ENCODE measurements around the gene CHRNA7.

The CHRNA7 gene

DNA sequence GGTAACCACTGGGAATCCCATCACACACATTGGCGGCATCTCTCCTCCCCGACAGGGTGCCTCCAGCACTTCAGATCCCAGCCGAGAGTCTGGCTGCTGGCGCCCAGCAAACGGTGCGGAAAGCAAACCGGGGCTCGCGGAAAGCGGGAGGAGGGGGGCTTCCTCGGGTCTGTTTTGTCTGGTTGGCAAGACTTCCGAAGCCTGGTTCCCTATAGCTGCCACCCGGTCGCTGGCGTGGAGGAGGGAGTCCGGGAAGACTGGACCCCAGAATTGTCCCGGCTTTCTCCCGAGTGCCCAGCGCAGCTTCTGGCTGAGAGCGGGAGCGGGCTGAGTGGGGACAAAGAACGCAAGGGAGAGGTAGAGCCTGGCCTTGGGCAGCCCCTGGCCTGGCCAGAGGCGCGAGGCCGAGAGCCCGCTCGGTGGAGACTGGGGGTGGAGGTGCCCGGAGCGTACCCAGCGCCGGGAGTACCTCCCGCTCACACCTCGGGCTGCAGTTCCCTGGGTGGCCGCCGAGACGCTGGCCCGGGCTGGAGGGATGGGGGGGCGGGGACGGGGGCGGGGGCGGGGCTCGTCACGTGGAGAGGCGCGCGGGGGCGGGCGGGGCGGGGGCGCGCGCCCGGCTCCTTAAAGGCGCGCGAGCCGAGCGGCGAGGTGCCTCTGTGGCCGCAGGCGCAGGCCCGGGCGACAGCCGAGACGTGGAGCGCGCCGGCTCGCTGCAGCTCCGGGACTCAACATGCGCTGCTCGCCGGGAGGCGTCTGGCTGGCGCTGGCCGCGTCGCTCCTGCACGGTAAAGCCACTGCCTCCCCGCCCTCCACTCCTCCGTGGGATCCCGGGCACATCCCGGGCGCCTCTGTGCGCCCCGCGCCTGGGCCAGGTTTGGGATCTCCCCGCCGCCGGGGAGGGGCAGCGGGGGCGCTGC is at the start of gene CHRNA7:
TSS of gene CHRNA7 (plus strand) at position 654 of the 920 bp plus-strand sequence. CDS start at position 734, 80 bp downstream.
- no peak for DNase-seq (ENCODE audit: extremely low read depth in 1 of 2, low read depth in 1 of 2)

DNA sequence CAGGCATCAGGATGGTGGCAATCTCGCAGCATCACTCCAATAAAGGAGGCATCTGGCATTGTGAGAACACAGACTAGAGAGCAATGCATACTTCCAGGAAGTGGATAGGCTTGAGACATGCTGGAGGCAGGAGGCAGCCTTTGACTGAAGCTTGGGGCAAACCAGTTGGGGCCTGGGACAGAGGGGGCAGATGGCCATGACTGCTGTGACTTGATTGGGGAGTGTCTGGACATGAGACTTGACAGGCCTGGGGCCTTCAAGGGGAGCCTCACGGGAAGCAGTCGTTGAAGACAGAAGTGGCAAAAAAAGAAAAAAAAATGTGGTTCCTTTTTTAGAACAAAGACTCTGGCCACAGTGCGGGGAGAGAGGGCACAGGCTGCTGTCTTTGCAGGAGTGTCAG is 44.7 kb upstream of the CHRNA7 start:
- DNase-seq (ENCODE audit: extremely low read depth in 1 of 2, low read depth in 1 of 2): no peak

- no peak for DNase-seq (ENCODE audit: extremely low read depth in 1 of 2, low read depth in 1 of 2)
Observed at GRCh38 chr15:31993062-31993461, 37.3 kb upstream of the CHRNA7 start.

DNA sequence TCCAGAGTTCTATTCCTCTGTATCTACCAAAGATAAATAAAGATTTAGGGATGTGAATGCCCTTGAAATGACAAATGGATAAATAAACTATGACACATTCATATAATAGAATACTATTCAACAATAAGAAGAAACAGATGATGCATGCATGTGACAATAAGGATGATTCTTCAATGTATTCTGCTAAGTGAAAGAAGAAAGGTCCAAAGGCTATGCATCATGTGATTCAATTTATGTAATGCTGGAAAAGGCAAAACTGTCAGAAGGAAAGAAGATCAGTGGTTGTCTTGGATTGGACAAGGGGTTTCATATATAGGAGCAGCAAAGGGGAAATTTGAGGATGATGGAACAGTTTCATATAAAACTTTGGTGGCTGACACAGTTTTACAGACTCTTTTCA is 32.6 kb upstream of the CHRNA7 start:
- DNase-seq (ENCODE audit: extremely low read depth in 1 of 2, low read depth in 1 of 2): no peak

- DNase-seq (ENCODE audit: extremely low read depth in 1 of 2, low read depth in 1 of 2): no peak
Observed at GRCh38 chr15:32003558-32003957, 26.8 kb upstream of the CHRNA7 start.

DNA sequence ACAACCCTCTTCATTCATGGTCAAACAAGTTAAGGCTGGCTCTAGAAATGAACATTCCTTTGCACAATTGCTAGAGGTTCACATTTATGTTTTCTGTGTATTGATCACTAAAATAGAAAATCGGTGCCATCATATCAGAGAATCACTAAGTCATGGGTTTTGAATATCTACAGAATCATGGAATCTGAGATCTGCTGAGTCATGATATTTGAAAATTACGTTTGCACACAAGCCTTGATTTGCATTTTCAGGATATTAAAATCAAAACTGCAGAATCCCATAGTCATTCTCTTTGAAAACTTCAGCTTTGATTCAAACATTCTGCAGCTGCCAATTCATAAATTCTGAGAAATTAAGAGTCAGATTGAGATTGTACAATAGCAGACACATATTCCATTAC is 26.1 kb upstream of the CHRNA7 start:
- no peak for DNase-seq (ENCODE audit: extremely low read depth in 1 of 2, low read depth in 1 of 2)

DNA sequence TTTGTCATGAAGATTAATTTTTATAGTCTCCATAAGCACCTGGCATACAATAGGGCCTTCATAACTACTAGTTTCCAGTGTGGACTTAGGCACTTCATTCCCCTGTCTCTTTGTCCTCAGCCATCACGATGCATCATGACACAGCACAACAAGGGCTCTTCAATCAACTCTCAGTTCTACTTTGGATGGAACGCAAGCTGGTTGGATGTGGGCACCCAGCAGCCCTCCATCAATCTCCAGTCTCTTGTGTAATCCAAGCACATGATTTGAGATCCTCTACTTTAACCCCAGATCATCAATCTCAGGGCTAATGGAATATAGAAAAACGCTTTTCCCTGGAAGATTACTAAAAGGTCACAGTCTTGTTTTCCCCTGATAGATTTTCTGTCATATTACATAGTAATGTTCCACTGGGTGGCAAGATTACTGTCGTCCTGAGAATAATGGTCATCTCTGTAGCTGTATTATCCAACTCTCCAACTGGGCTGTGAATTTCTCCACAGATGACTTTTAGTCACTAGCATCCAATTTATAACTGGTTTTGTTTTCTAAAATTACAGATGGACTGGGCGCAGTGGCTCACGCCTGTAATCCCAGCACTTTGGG is 22.9 kb upstream of the CHRNA7 start:
- no peak for DNase-seq (ENCODE audit: extremely low read depth in 1 of 2, low read depth in 1 of 2)

GRCh38 chr15:32014953-32015352 is 15.4 kb upstream of the CHRNA7 start:
- no peak for DNase-seq (ENCODE audit: extremely low read depth in 1 of 2, low read depth in 1 of 2)

DNA sequence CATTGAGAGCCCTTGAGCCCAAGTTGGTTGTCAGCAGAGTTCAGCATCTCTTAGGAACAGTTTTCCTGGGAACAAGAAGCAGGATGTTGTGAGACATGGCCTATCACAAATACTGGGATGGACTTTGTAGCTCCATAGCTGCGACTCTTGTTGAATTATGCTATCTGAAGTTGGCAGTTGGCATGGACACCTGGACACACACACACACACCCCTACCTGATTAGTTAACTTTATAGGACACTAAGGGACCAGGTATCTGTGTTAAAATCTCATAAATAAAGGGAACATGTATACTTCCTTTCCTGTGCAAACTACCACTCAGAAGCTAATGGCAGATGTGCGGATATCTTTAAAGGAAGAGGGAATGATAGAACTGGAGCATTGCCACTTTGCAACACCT is 10.2 kb upstream of the CHRNA7 start:
- no peak for DNase-seq (ENCODE audit: extremely low read depth in 1 of 2, low read depth in 1 of 2)

DNA sequence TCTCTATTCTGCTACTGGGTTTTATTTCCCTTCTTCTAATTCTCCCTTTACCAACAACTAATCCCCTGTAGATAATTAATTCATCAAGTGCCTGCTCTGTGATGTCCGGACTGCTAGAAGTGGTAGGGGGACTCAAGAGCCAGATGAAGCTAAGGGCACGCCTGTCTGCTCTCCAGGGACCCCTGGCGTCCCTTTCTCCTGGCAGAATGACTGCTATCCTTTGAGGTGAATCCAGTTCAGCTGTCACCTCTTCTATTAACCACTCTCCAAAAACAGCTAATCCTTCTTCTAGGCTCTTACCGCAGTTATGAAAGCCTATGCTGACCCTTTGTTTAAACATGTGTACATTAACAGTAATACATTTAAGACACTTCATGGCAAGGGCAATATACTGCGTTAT is 1.4 kb upstream of the CHRNA7 start:
- no peak for DNase-seq (ENCODE audit: extremely low read depth in 1 of 2, low read depth in 1 of 2)

GRCh38 chr15:32029409-32029861 is 880 bp upstream of the CHRNA7 start:
- DNase-seq (ENCODE audit: extremely low read depth in 1 of 2, low read depth in 1 of 2): no peak

DNA sequence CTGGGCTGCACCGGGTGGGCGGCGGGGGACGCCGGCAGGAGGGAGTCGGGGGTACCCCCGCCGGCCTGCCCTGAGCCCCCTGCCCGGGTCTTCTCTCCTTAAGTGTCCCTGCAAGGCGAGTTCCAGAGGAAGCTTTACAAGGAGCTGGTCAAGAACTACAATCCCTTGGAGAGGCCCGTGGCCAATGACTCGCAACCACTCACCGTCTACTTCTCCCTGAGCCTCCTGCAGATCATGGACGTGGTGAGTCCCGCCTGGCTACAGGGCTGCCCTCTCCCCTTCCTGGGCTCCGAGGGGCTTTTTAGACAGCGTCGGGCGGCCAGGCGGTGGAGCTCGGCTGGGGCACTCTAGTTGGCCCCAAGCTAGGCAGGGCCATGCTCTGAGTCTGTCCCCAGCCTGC is 480 bp downstream of the CHRNA7 start:
- no peak for DNase-seq (ENCODE audit: extremely low read depth in 1 of 2, low read depth in 1 of 2)

DNA sequence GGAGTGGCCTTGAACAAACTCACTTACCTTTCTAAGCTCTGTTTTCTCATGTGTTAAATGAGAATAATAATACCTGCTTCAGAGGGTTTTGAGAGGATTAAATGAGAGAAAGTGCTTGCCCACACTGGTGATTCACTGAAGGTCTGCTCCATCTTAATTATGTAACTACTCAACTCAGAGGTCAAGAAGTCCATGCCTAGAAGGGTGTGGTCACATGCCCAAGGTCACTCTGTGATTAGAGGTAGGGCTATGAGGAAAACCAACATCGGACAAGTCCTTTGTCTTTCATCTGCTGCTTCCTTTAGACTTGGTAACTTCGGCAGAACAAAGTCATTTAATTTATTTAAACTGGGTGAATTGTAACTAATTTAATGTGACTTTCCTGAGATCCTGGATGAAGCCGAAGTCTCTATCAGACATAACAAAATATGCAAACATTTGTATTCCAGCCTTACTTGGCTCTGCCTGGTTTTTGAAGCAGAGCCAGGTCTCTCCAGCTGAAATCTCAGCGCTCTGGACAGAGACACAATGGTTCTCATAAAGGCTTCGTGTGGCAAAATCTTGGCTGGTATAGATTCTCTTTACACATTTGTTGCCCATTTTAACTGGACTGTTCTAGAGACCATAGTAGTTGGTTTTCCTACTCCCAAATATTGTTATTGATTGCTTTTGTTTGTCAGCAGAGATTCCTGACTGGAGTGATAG is 3.0 kb downstream of the CHRNA7 start:
- DNase-seq (ENCODE audit: extremely low read depth in 1 of 2, low read depth in 1 of 2): no peak

DNA sequence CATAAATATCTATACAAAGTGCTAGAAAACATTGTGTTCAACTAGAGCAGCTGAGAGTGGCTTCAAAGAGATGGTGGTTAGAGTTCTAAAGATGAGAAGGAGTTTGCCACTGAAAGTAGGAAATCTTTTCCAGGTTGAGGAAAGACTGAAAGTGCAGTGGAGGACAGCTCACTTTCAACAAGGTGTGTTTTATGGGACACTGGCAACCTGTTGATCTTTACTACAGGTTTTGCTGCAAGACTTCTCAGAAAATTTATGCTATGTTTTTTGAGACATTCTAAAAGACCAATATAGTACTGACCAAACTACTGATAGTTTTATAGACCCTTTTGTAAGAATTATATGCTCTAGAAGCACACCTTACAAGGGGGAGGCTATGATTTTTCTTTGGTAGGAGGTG is 3.8 kb downstream of the CHRNA7 start:
- no peak for DNase-seq (ENCODE audit: extremely low read depth in 1 of 2, low read depth in 1 of 2)

DNA sequence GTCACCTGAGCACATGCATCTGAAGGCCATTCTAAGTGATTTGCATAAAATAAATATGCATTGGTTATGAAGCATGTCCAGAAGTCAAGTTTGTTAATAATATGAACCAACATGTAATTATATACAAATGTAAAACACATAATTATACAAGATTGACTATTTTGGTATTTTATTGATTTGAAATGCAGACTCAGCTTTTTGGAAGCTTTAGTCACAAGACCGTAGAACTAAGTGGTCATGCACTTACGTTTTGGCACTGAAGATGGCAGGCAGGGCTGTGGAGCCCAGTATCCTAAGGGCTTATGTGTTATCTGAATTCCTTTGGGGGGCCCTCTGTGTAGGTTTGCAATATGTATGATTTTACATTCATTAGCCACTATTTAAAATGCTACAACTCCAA is 5.0 kb downstream of the CHRNA7 start:
- no peak for DNase-seq (ENCODE audit: extremely low read depth in 1 of 2, low read depth in 1 of 2)

DNA sequence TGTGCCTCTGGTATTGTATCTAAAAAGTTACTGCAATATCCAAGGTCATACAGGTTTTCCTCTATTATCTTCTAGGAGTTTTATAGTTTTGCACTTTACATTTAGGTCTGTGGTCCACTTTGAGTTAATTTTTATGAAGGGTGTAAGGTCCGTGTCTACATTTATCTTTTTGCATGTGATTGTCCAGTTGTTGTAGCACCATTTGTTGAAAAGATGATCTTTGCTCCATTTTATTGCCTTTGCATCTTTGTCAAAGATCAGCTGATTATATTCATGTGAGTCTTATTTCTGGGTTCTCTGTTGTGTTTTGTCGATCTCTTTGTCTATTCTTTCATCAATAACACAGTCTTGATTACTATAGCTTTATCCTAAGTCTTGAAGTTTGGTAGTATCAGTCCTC is 6.7 kb downstream of the CHRNA7 start:
- DNase-seq (ENCODE audit: extremely low read depth in 1 of 2, low read depth in 1 of 2): no peak

DNA sequence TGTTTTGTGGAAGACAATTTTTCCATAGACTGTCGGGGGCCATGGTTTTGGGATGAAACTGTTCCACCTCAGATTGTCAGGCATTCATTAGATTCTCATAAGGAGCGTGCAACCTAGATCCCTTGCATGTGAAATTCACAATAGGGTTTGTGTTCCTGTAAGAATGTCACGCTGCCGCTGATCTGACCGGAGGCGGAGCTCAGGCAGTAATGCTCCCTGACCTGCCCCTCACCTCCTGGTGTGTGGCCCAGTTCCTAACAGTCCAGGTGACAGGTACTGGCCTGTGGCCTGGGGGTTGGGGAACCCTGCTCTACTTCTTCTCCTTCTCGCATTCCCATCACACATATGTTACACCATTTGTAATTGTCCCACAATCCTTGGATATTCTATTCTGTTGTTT is 11.0 kb downstream of the CHRNA7 start:
- DNase-seq (ENCODE audit: extremely low read depth in 1 of 2, low read depth in 1 of 2): no peak

DNA sequence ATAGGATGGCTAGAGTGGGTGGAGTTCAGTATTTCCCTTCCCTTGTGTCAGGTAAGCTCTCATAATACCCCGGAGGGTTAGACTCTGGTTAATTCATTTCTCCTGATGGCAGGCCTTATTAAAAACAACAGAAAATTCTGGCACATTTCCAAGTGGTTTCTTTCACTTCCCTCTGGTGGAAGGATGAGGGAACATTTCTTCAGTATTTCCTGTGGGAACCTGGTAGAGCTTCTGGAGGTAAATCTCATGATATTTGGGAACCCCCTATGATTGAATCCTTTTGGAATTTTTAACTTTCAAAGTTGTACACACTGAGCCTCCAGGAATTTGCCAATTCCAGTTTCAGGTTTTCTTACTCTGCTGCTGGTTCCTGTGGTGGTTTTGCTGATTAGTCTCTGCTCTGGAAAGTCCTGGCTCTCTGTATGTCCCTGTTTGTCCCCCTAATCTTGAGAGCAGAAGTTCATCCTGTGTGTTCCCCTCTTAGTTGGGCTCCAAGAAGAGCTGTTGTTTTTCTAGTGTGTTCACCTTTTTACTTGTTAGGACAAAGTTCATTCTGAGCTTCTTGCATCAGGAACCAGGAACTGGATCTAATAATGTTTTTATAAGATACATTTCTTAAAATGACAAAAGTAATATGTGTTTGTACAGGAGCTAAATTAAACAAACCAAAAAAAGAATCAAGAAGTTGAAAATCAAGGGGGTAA is 12.1 kb downstream of the CHRNA7 start:
- no peak for DNase-seq (ENCODE audit: extremely low read depth in 1 of 2, low read depth in 1 of 2)

DNA sequence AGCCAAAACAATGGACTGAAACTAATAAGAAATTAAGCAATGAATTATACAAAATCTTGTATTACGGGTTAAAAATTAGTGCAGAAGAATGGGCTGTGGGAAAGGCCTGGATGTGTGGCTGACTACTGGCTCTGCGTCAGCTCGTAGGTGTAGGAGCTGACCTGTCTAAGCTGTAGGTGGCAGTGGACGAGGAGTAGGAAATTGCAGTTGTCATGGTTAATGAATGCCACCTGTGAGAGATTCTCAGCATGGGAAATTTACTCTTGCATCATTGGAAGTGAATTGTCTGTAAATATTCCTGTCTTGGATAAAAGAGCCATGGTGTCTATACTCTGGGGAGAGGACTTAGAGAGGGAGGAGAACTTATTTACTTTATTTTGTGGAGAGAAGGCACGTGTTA is 23.4 kb downstream of the CHRNA7 start:
- DNase-seq (ENCODE audit: extremely low read depth in 1 of 2, low read depth in 1 of 2): no peak

GRCh38 chr15:32057876-32058425 is 27.6 kb downstream of the CHRNA7 start:
- DNase-seq (ENCODE audit: extremely low read depth in 1 of 2, low read depth in 1 of 2): no peak

DNA sequence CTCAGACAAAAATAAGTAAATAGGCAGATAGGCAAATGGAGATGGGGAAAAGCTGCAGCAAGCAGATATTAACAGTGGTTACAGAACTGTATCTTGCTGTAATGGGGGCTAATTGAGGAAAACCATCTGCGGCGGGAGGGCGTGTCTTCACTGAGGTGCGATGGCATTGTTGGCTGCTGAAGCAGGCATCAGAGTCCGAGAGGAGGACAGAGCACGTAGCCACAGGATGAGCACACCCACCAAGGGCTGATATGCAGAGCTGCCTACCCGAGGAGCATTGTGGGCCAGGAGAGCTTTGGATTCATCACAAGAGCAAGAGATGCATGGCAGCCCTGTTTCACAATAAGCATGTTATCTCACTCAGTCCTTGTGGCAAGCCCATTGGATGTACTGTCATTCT is 30.4 kb downstream of the CHRNA7 start:
- no peak for DNase-seq (ENCODE audit: extremely low read depth in 1 of 2, low read depth in 1 of 2)
